Liver (tissue), 3 donors: ENCODE measurements around the gene CD40.

Experiments
- FOXA1 ChIP-seq: IDR thresholded peaks from 2 replicates; pipeline ENCODE4 v1.6.1; 2016; ENCODE audit warnings: antibody characterized with exemption
- MAX ChIP-seq: IDR thresholded peaks from 2 replicates; pipeline ENCODE4 v1.6.1; 2016; ENCODE audit warnings: antibody characterized with exemption
- REST ChIP-seq: IDR thresholded peaks from 2 replicates; pipeline ENCODE4 v1.6.1; 2016; ENCODE audit warnings: antibody characterized with exemption, mild to moderate bottlenecking
- TAF1 ChIP-seq: conservative IDR thresholded peaks from 2 replicates; pipeline ENCODE4 v1.6.1; 2016; ENCODE audit warnings: antibody characterized with exemption, mild to moderate bottlenecking
- YY1 ChIP-seq: IDR thresholded peaks from 2 replicates; pipeline ENCODE4 v1.6.1; 2016; ENCODE audit warnings: antibody characterized with exemption, mild to moderate bottlenecking
- TF ChIP-seq, protein P1 (sequence below): fragments of 150-350 bp; IDR thresholded peaks from 2 replicates; pipeline ENCODE4 v1.5.1; 2017; ENCODE audit warnings: improper control_type of control experiment, low read depth, low read length; ENCODE audit not compliant: missing input control
- donor health status: healthy.
- donor health status: healthy.

DNA sequence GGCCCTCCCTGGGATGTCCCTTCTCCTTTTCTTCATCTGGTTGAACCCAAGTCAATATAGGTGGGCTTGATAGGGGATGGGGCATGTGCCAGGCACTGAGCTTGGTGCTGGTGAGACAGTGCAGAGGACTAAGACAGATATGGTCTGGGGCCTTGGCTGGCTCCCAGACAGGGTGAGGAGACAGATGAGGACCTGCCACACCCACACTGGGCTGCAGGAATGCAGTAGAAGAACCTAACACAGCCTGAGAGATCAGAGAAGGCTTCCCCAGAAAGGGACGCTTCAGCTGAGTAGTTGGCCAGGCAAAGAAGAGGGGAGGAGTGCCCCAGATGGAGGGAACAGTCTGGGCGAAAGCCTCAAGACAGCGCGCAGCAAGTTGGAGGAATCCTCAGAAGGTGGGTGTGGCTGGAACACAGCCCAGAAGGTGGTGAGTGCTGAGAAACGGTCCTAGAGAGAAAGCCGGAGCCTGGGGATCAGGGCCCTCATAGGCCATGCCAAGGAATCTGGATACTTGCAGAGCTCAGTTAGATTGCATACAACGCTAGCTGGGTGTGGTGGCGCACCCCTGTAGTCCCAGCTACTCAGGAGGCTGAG is 26.4 kb downstream of the CD40 start:
- TF ChIP-seq, protein P1, sequence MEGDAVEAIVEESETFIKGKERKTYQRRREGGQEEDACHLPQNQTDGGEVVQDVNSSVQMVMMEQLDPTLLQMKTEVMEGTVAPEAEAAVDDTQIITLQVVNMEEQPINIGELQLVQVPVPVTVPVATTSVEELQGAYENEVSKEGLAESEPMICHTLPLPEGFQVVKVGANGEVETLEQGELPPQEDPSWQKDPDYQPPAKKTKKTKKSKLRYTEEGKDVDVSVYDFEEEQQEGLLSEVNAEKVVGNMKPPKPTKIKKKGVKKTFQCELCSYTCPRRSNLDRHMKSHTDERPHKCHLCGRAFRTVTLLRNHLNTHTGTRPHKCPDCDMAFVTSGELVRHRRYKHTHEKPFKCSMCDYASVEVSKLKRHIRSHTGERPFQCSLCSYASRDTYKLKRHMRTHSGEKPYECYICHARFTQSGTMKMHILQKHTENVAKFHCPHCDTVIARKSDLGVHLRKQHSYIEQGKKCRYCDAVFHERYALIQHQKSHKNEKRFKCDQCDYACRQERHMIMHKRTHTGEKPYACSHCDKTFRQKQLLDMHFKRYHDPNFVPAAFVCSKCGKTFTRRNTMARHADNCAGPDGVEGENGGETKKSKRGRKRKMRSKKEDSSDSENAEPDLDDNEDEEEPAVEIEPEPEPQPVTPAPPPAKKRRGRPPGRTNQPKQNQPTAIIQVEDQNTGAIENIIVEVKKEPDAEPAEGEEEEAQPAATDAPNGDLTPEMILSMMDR, result no peak
- TF ChIP-seq MAX (no peak), REST (no peak), YY1 (no peak), FOXA1 (no peak), TAF1 (no peak)
